ENCODE data around the gene TRIM24.

TRIM24 gene

GRCh38 chr7:138581065-138581464, 121.0 kb downstream of the TRIM24 start:
- DNase-seq: no peak

- no peak for DNase-seq
Observed at GRCh38 chr7:138584283-138584682, 124.2 kb downstream of the TRIM24 start.

GRCh38 chr7:138584696-138585095, 124.6 kb downstream of the TRIM24 start:
- DNase-seq: no peak

GRCh38 chr7:138585283-138585993, 125.4 kb downstream of the TRIM24 start:
- DNase-seq: no peak

GRCh38 chr7:138587485-138587884, 127.4 kb downstream of the TRIM24 start:
- no peak for DNase-seq

- no peak for DNase-seq
Observed at GRCh38 chr7:138588986-138589385, 128.9 kb downstream of the TRIM24 start.

- DNase-seq: no peak
Observed at GRCh38 chr7:138590154-138590553, 130.1 kb downstream of the TRIM24 start.

GRCh38 chr7:138595454-138595853, 135.4 kb downstream of the TRIM24 start:
- no peak for DNase-seq

- DNase-seq: no peak
Observed at GRCh38 chr7:138602451-138602850, 142.4 kb downstream of the TRIM24 start.

GRCh38 chr7:138603549-138604318, 143.7 kb downstream of the TRIM24 start:
- peak; percentile 15 for DNase-seq

- no peak for DNase-seq
Observed at GRCh38 chr7:138606236-138606635, 146.2 kb downstream of the TRIM24 start.

GRCh38 chr7:138607216-138608126, 147.4 kb downstream of the TRIM24 start:
- DNase-seq: no peak

GRCh38 chr7:138608275-138608674, 148.2 kb downstream of the TRIM24 start:
- DNase-seq: peak; percentile 20

GRCh38 chr7:138610671-138611170, 150.7 kb downstream of the TRIM24 start:
- DNase-seq: no peak

GRCh38 chr7:138613630-138614029, 153.6 kb downstream of the TRIM24 start:
- no peak for DNase-seq

- no peak for DNase-seq
Observed at GRCh38 chr7:138616085-138616484, 156.0 kb downstream of the TRIM24 start.

GRCh38 chr7:138618506-138618905, 158.4 kb downstream of the TRIM24 start:
- no peak for DNase-seq

- DNase-seq: no peak
Observed at GRCh38 chr7:138618933-138619332, 158.9 kb downstream of the TRIM24 start.

GRCh38 chr7:138622841-138623240, 162.8 kb downstream of the TRIM24 start:
- DNase-seq: no peak

- DNase-seq: no peak
Observed at GRCh38 chr7:138625084-138625848, 165.2 kb downstream of the TRIM24 start.

GRCh38 chr7:138625849-138626230, 165.8 kb downstream of the TRIM24 start:
- no peak for DNase-seq

- no peak for DNase-seq
Observed at GRCh38 chr7:138626846-138627245, 166.8 kb downstream of the TRIM24 start.

Data from inflammatory macrophage treated with lipopolysaccharide for 4 hours (primary cell).